GM19455 (cell line): ENCODE measurements around the gene SPAG17.

ENCODE experiments used
- ATAC-seq: cut with Tn5 transposase; IDR thresholded peaks from one replicate; pipeline ENCODE4 v1.9.1; 2021; ENCODE audit not compliant: unreplicated experiment

The SPAG17 gene

GRCh38 chr1:118185084-118185832 lies at the start of gene SPAG17:
SPAG17 (minus strand) TSS chr1:118185228; CDS start chr1:118185157, 71 bp downstream.
- no peak for ATAC-seq

GRCh38 chr1:118225471-118225870 lies 40.4 kb upstream of the SPAG17 start:
- no peak for ATAC-seq

- ATAC-seq, result no peak
These were observed 38.4 kb upstream of the SPAG17 start for GRCh38 chr1:118223426-118223825.

GRCh38 chr1:118219438-118219837 lies 34.4 kb upstream of the SPAG17 start:
- ATAC-seq, result no peak

GRCh38 chr1:118217141-118217838 lies 32.3 kb upstream of the SPAG17 start:
- ATAC-seq, result no peak

- ATAC-seq, result no peak
These were observed 29.8 kb upstream of the SPAG17 start for GRCh38 chr1:118214866-118215265.

GRCh38 chr1:118210723-118211110 lies 25.7 kb upstream of the SPAG17 start:
- no peak for ATAC-seq

GRCh38 chr1:118210051-118210722 lies 25.2 kb upstream of the SPAG17 start:
- ATAC-seq, result no peak

- ATAC-seq, result no peak
These were observed 24.6 kb upstream of the SPAG17 start for GRCh38 chr1:118209648-118210047.

- no peak for ATAC-seq
These were observed 21.9 kb upstream of the SPAG17 start for GRCh38 chr1:118206966-118207365.

- no peak for ATAC-seq
These were observed 19.6 kb upstream of the SPAG17 start for GRCh38 chr1:118204648-118205047.

- ATAC-seq, result no peak
These were observed 19.1 kb upstream of the SPAG17 start for GRCh38 chr1:118204105-118204504.

GRCh38 chr1:118202076-118202608 lies 17.1 kb upstream of the SPAG17 start:
- no peak for ATAC-seq

- ATAC-seq, result no peak
These were observed 16.5 kb upstream of the SPAG17 start for GRCh38 chr1:118201524-118201923.

GRCh38 chr1:118200836-118201235 lies 15.8 kb upstream of the SPAG17 start:
- ATAC-seq, result no peak

GRCh38 chr1:118190561-118190960 lies 5.5 kb upstream of the SPAG17 start:
- ATAC-seq, result no peak

GRCh38 chr1:118189564-118189963 lies 4.5 kb upstream of the SPAG17 start:
- ATAC-seq, result no peak

GRCh38 chr1:118188411-118188810 lies 3.4 kb upstream of the SPAG17 start:
- ATAC-seq, result no peak

- no peak for ATAC-seq
These were observed 998 bp upstream of the SPAG17 start for GRCh38 chr1:118186026-118186425.

GRCh38 chr1:118184739-118185083 lies 317 bp downstream of the SPAG17 start:
- no peak for ATAC-seq

- ATAC-seq, result no peak
These were observed 1.4 kb downstream of the SPAG17 start for GRCh38 chr1:118183586-118183985.

GRCh38 chr1:118177998-118178397 lies 7.0 kb downstream of the SPAG17 start:
- ATAC-seq, result no peak
